PC-3 (cell line): ENCODE results near the gene CD300LB. TPM values are rescaled to one million over a fixed set of nuclear protein-coding genes. Genes with fewer than 3 reads are reported as not detected.

Experiments used
- ATAC-seq: fragments of 200-7000 bp; cut with Tn5 transposase; 2 replicates; pipeline ENCODE4 v1.9.1; 2020; ENCODE audit warnings: mild to moderate bottlenecking, moderate library complexity
- BruUV-seq: library from RNA; stranded (reverse); fragments of 400-500 nt; replicated peaks from 2 replicates; lab custom pipeline; 2021; lab: Mats Ljungman, UMichigan
- CTCF ChIA-PET: fragments of 300-600 bp; sonication (Branson Sonifier 250); formaldehyde crosslinking; loops from one replicate; lab custom pipeline; 2022; ENCODE audit warnings: antibody characterized with exemption; lab: Charles Lee
- POLR2A ChIA-PET: fragments of 300-600 bp; sonication (Branson Sonifier 250); formaldehyde crosslinking; loops from one replicate; lab custom pipeline; 2022; ENCODE audit warnings: antibody characterized with exemption; ENCODE audit not compliant: unreplicated experiment; lab: Charles Lee
- DNase-seq: peaks from one replicate; pipeline ENCODE4 v3.0.0-alpha.2; 2015
- H2AFZ ChIP-seq: fragments of 300-600 bp; sonication (generic); 2 replicates; pipeline ENCODE4 v1.6.0; 2016; ENCODE audit warnings: antibody characterized with exemption, low read length
- H3F3A ChIP-seq: fragments of 300-600 bp; sonication (generic); one replicate; pipeline ENCODE4 v1.6.0; 2017; ENCODE audit warnings: antibody characterized with exemption, low read length, control low read depth, mild to moderate bottlenecking; ENCODE audit not compliant: unreplicated experiment
- H3K27ac ChIP-seq: fragments of 300-600 bp; sonication (generic); 2 replicates; pipeline ENCODE4 v1.5.1; 2016; ENCODE audit warnings: mild to moderate bottlenecking, low read length
- H3K27me3 ChIP-seq: fragments of 300-600 bp; sonication (generic); 2 replicates; pipeline ENCODE4 v1.6.1; 2016; ENCODE audit warnings: low read length, mixed read lengths
- H3K36me3 ChIP-seq: fragments of 300-600 bp; sonication (generic); 2 replicates; pipeline ENCODE4 v1.6.1; 2016; ENCODE audit warnings: low read depth, mixed run types, low read length, mixed read lengths
- H3K4me1 ChIP-seq: fragments of 300-600 bp; sonication (generic); 2 replicates; pipeline ENCODE4 v1.5.1; 2016; ENCODE audit warnings: low read length; ENCODE audit not compliant: insufficient read depth
- H3K4me2 ChIP-seq: fragments of 300-600 bp; sonication (generic); 2 replicates; pipeline ENCODE4 v1.6.0; 2016; ENCODE audit warnings: low read length
- H3K4me3 ChIP-seq: fragments of 300-600 bp; sonication (generic); 2 replicates; pipeline ENCODE4 v1.5.1; 2016; ENCODE audit warnings: mild to moderate bottlenecking, low read length, mixed read lengths
- H3K79me2 ChIP-seq: fragments of 300-600 bp; sonication (generic); 2 replicates; pipeline ENCODE4 v1.6.1; 2017; ENCODE audit warnings: low read length, mixed read lengths
- H3K9ac ChIP-seq: fragments of 300-600 bp; sonication (generic); 2 replicates; pipeline ENCODE4 v1.6.0; 2016; ENCODE audit warnings: mild to moderate bottlenecking, low read length
- H3K9me2 ChIP-seq: fragments of 300-600 bp; sonication (generic); replicated peaks from 2 replicates; pipeline ENCODE4 v1.6.1; 2016; ENCODE audit warnings: mixed run types, low read length, mixed read lengths
- H3K9me3 ChIP-seq: fragments of 300-600 bp; sonication (generic); 2 replicates; pipeline ENCODE4 v1.6.1; 2016; ENCODE audit warnings: low read length, mixed read lengths
- H4K20me1 ChIP-seq: fragments of 300-600 bp; sonication (generic); 2 replicates; pipeline ENCODE4 v1.6.1; 2016; ENCODE audit warnings: low read length, mixed read lengths
- EZH2 ChIP-seq: fragments of 300-600 bp; sonication (generic); IDR thresholded peaks from one replicate; pipeline ENCODE4 v1.6.1; 2017; ENCODE audit warnings: antibody characterized with exemption, mild to moderate bottlenecking, low read length; ENCODE audit not compliant: unreplicated experiment
- EZH2phosphoT487 ChIP-seq: fragments of 300-600 bp; sonication (generic); IDR thresholded peaks from 2 replicates; pipeline ENCODE4 v1.6.1; 2018; ENCODE audit warnings: mild to moderate bottlenecking, antibody characterized with exemption, low read length, borderline replicate concordance
- intact Hi-C: fragments of 100-400 bp; cut with micrococcal nuclease; formaldehyde crosslinking; loops from 2 replicates; pipeline ENCODE4 v1.9.0; 2023
- total RNA-seq: library from RNA; depleted of rRNA; stranded (reverse); fragments of >200 nt; gene quantifications from 2 replicates; pipeline ENCODE4 v1.2.3, GENCODE V29; 2014
- TF ChIP-seq, protein P1 (sequence below): fragments of 300-600 bp; sonication (generic); conservative IDR thresholded peaks from 2 replicates; pipeline ENCODE4 v1.5.1; 2017; ENCODE audit warnings: antibody characterized with exemption, low read depth, mild to moderate bottlenecking, low read length

Gene CD300LB
- total RNA-seq, 1 experiment from 2014 or later = not detected

DNA sequence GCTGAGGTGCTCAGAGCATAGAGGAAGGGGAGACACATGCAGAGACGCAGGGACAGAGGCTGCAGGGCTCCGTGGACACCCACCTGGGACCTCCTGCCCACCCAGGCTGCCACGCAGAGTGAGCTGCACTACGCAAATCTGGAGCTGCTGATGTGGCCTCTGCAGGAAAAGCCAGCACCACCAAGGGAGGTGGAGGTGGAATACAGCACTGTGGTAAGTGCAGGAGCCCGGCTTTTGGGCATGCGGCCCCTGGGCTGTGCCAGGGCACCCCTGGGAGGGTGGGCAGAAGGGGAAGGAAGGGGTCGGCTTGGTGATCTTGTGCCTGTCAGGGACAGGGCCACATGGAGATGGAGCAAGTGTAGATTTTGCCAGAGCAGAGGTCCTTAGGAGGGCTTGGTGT, 49.7 kb downstream of the CD300LB start:
- DNase-seq (no peak), ATAC-seq (no peak)
- Histone ChIP-seq H3K9me3 (no peaks in the 10 kb centered on the region), H4K20me1 (no peaks in the 10 kb centered on the region), H2AFZ (no peak overlapping the region), H3F3A (no peaks in the 10 kb centered on the region), H3K36me3 (no peaks in the 10 kb centered on the region), H3K4me3 (no peak overlapping the region), H3K9me2 (no peaks in the 10 kb centered on the region), H3K4me1 (no peaks in the 10 kb centered on the region), H3K27me3 (peaks cover 77% of the 10 kb centered on the region), H3K9ac (no peak overlapping the region), H3K79me2 (no peaks in the 10 kb centered on the region), H3K27ac (no peak overlapping the region), H3K4me2 (no peak overlapping the region)
- TF ChIP-seq, protein P1, sequence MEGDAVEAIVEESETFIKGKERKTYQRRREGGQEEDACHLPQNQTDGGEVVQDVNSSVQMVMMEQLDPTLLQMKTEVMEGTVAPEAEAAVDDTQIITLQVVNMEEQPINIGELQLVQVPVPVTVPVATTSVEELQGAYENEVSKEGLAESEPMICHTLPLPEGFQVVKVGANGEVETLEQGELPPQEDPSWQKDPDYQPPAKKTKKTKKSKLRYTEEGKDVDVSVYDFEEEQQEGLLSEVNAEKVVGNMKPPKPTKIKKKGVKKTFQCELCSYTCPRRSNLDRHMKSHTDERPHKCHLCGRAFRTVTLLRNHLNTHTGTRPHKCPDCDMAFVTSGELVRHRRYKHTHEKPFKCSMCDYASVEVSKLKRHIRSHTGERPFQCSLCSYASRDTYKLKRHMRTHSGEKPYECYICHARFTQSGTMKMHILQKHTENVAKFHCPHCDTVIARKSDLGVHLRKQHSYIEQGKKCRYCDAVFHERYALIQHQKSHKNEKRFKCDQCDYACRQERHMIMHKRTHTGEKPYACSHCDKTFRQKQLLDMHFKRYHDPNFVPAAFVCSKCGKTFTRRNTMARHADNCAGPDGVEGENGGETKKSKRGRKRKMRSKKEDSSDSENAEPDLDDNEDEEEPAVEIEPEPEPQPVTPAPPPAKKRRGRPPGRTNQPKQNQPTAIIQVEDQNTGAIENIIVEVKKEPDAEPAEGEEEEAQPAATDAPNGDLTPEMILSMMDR = no peak
- TF ChIP-seq EZH2phosphoT487 (no peak), EZH2 (no peak)
- ChIA-PET CTCF (no interaction called here), POLR2A (interaction anchor here (0.6 kb wide), 1 partner anchor 36 kb away, joined by 3 read pairs; no protein-coding TSS in a partner anchor)
- BruUV-seq = no TSS peak
- intact Hi-C loops = no loop called here

DNA sequence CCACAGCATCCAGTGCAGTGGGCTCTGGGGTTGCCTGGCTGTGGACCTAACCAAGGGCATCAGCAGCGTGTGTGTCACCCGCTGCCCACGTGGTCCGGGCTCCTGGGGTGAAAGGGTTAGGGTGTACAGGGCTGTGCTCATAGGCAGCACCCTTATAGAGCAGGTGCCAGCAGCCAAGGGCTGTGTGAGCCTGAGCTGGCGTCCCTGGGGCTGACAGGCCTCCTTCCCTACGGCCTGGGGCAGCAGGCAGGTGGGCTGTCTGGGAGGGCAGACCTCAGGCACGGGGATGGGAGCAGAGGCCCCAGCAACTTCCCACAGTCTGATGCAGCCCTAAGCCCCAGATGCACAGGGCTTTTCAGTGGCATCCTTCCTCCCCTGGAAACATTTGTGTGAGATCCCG, 51.0 kb downstream of the CD300LB start:
- H3K4me1 ChIP-seq = no peaks in the 10 kb centered on the region
- H3K79me2 ChIP-seq = no peaks in the 10 kb centered on the region
- no TSS peak for BruUV-seq
- H3K9me2 ChIP-seq = no peaks in the 10 kb centered on the region
- H3K9me3 ChIP-seq = no peaks in the 10 kb centered on the region
- CTCF ChIA-PET = no interaction called here
- H3K9ac ChIP-seq = no peak overlapping the region
- no peak for DNase-seq
- H3K27ac ChIP-seq = no peak overlapping the region
- H3K4me3 ChIP-seq = no peak overlapping the region
- POLR2A ChIA-PET = no interaction called here
- peaks cover 66% of the 10 kb centered on the region for H3K27me3 ChIP-seq
- no peak for ATAC-seq
- H3K4me2 ChIP-seq = no peak overlapping the region
- no peaks in the 10 kb centered on the region for H3F3A ChIP-seq
- intact Hi-C loops = no loop called here
- no peak overlapping the region for H2AFZ ChIP-seq
- no peaks in the 10 kb centered on the region for H3K36me3 ChIP-seq
- no peaks in the 10 kb centered on the region for H4K20me1 ChIP-seq
- TF ChIP-seq EZH2phosphoT487 (no peak), EZH2 (no peak)
- TF ChIP-seq, protein P1 = no peak

DNA sequence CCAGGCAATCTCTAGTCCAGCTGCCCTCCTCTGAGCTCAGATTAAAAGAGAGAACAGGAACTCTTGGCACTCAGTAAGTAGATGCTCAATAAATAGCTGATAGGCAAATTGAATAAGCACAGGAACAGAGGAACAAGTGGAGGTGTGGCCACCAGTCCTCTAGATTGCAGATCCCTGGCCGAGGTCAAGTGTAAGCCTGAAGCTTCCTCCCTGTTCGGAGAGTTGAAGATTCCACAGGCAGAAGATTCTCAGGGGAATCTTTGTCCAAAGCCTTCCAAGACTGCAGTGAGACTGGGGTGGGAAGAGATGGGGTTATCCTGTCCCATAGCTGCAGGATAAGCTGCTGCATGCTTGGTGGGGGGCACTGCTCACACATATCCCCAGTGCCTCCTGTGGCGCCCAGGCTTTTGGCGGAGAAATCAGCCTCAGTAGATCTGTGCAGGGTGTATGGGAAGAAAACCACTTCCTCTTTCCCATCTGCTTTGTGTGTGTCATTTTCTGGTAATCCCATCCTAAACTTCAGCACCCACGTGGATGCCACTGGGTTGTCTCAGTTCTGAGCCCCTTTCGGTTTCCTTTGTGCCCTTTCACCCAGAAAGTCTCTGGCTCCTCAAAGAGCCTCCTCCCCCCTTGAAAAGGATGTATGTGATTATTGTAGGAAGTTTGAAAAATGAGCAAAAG, 52.7 kb downstream of the CD300LB start:
- no TSS peak for BruUV-seq
- Histone ChIP-seq H3K4me3 (no peak overlapping the region), H3K27ac (no peak overlapping the region), H3K79me2 (no peaks in the 10 kb centered on the region), H3K4me2 (no peak overlapping the region), H3K36me3 (no peaks in the 10 kb centered on the region), H4K20me1 (no peaks in the 10 kb centered on the region), H3K9me2 (no peaks in the 10 kb centered on the region), H2AFZ (no peak overlapping the region), H3K9me3 (no peaks in the 10 kb centered on the region), H3K4me1 (no peaks in the 10 kb centered on the region), H3K27me3 (peaks cover 53% of the 10 kb centered on the region), H3F3A (no peaks in the 10 kb centered on the region), H3K9ac (no peak overlapping the region)
- DNase-seq = no peak
- intact Hi-C loops = no loop called here
- CTCF ChIA-PET = no interaction called here
- TF ChIP-seq, protein P1 = no peak
- POLR2A ChIA-PET = no interaction called here
- no peak for ATAC-seq
